ENCODE results near the gene ARPC2. TPM values are rescaled to one million over a fixed set of nuclear protein-coding genes. Genes with fewer than 3 reads are reported as not detected.
A peak's percentile ranks its signal among the peaks of the same experiment; 100 is the strongest.

Gene ARPC2
- total and polyA plus RNA-seq, 2 of the 13 experiments (the other 11 are each of a cell fraction or from before 2014, with no cell fraction given) = 168 to 303 TPM

DNA sequence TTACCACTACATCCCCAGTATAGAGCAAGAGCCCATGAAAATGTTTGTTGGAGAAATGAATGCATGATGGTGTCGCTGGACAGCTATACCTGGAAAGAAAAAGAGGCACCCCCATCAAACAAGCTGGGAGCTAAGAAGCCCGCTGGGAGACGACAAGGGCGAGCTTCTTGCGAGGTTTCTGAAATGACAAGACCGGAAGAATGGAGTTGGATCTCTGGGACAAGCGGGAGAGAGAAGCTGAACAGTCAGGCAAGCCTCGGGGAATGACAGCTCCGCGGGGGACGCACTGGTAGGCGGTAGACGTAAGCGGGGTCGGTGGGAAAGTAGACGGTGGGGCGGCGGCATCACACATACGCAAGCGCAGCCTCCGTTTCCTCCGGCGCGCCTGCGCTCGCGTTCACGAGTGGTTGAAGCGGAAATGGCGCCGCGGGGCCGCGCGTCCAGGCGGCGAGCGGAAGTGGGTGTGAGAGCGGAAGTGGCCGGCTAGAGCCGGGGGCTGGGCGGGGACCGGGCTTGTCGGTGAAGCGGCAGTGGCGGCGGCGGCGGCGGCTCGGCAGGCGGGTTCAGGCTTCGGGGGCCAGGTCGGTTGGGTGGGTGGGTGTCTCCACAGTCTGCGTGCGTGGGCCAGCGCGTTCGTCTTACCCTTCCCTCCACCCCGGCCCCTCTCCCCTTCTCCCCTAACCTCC lies at the start of gene ARPC2 (continued):
- TF ChIP-seq ZNF549 (CRISPR knock-in tag; IDR thresholded peaks at IDR 0.05) (no peak), JUNB (CRISPR knock-in tag; IDR thresholded peaks at IDR 0.05; ENCODE audit: borderline replicate concordance) (no peak; the same call in 1 of the 2 replicates), HOXA9 (CRISPR knock-in tag; IDR thresholded peaks at IDR 0.05; ENCODE audit: borderline replicate concordance) (no peak), CREB1 (IDR thresholded peaks at IDR 0.05) (peak; percentile 72), CREB1 (CRISPR knock-in tag; IDR thresholded peaks at IDR 0.05) (no peak), SOX6 (IDR thresholded peaks at IDR 0.05) (no peak), SOX6 (CRISPR knock-in tag; IDR thresholded peaks at IDR 0.05) (peak; percentile 46; the same call in 1 of the 2 replicates), NFKBIZ (CRISPR knock-in tag; IDR thresholded peaks at IDR 0.05) (no peak), SALL2 (CRISPR knock-in tag; IDR thresholded peaks at IDR 0.05) (peak; percentile 36; the same call in 1 of the 2 replicates), ZSCAN29 (CRISPR knock-in tag; conservative IDR thresholded peaks at IDR 0.05) (peak; percentile 77), ZNF629 (CRISPR knock-in tag; conservative IDR thresholded peaks at IDR 0.05) (peak; percentile 22; the same call in 1 of the 2 replicates), CHCHD3 (CRISPR knock-in tag; IDR thresholded peaks at IDR 0.05) (no peak), SOX5 (CRISPR knock-in tag; IDR thresholded peaks at IDR 0.05; ENCODE audit: borderline replicate concordance) (peak; percentile 48; the same call in 1 of the 2 replicates), KLF11 (CRISPR knock-in tag; IDR thresholded peaks at IDR 0.05) (peak; percentile 19; the same call in 1 of the 2 replicates), ZNF160 (CRISPR knock-in tag; IDR thresholded peaks at IDR 0.05) (no peak; the same call in 1 of the 2 replicates), ATM (IDR thresholded peaks at IDR 0.05; ENCODE audit: borderline replicate concordance) (no peak), RFXAP (CRISPR knock-in tag; IDR thresholded peaks at IDR 0.05; ENCODE audit: borderline replicate concordance) (0 out of 2 replicates have a peak, but pooled peaks have one; percentile 55), HDAC1 (CRISPR knock-in tag; IDR thresholded peaks at IDR 0.05) (peak; percentile 75; the same call in 1 of the 2 replicates), HNRNPH1 (optimal IDR thresholded peaks at IDR 0.05; ENCODE audit: low read depth, low read length) (no peak), KMT2B (CRISPR knock-in tag; IDR thresholded peaks at IDR 0.05) (peak; percentile 91)
- TF ChIP-seq, protein P1, sequence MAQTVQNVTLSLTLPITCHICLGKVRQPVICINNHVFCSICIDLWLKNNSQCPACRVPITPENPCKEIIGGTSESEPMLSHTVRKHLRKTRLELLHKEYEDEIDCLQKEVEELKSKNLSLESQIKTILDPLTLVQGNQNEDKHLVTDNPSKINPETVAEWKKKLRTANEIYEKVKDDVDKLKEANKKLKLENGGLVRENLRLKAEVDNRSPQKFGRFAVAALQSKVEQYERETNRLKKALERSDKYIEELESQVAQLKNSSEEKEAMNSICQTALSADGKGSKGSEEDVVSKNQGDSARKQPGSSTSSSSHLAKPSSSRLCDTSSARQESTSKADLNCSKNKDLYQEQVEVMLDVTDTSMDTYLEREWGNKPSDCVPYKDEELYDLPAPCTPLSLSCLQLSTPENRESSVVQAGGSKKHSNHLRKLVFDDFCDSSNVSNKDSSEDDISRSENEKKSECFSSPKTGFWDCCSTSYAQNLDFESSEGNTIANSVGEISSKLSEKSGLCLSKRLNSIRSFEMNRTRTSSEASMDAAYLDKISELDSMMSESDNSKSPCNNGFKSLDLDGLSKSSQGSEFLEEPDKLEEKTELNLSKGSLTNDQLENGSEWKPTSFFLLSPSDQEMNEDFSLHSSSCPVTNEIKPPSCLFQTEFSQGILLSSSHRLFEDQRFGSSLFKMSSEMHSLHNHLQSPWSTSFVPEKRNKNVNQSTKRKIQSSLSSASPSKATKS (CRISPR knock-in tag; IDR thresholded peaks at IDR 0.05) = no peak
- TF ChIP-seq, protein P2, sequence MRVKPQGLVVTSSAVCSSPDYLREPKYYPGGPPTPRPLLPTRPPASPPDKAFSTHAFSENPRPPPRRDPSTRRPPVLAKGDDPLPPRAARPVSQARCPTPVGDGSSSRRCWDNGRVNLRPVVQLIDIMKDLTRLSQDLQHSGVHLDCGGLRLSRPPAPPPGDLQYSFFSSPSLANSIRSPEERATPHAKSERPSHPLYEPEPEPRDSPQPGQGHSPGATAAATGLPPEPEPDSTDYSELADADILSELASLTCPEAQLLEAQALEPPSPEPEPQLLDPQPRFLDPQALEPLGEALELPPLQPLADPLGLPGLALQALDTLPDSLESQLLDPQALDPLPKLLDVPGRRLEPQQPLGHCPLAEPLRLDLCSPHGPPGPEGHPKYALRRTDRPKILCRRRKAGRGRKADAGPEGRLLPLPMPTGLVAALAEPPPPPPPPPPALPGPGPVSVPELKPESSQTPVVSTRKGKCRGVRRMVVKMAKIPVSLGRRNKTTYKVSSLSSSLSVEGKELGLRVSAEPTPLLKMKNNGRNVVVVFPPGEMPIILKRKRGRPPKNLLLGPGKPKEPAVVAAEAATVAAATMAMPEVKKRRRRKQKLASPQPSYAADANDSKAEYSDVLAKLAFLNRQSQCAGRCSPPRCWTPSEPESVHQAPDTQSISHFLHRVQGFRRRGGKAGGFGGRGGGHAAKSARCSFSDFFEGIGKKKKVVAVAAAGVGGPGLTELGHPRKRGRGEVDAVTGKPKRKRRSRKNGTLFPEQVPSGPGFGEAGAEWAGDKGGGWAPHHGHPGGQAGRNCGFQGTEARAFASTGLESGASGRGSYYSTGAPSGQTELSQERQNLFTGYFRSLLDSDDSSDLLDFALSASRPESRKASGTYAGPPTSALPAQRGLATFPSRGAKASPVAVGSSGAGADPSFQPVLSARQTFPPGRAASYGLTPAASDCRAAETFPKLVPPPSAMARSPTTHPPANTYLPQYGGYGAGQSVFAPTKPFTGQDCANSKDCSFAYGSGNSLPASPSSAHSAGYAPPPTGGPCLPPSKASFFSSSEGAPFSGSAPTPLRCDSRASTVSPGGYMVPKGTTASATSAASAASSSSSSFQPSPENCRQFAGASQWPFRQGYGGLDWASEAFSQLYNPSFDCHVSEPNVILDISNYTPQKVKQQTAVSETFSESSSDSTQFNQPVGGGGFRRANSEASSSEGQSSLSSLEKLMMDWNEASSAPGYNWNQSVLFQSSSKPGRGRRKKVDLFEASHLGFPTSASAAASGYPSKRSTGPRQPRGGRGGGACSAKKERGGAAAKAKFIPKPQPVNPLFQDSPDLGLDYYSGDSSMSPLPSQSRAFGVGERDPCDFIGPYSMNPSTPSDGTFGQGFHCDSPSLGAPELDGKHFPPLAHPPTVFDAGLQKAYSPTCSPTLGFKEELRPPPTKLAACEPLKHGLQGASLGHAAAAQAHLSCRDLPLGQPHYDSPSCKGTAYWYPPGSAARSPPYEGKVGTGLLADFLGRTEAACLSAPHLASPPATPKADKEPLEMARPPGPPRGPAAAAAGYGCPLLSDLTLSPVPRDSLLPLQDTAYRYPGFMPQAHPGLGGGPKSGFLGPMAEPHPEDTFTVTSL (CRISPR knock-in tag; IDR thresholded peaks at IDR 0.05; ENCODE audit: borderline replicate concordance) = no peak; the same call in 1 of the 2 replicates
- TF ChIP-seq, protein P3, sequence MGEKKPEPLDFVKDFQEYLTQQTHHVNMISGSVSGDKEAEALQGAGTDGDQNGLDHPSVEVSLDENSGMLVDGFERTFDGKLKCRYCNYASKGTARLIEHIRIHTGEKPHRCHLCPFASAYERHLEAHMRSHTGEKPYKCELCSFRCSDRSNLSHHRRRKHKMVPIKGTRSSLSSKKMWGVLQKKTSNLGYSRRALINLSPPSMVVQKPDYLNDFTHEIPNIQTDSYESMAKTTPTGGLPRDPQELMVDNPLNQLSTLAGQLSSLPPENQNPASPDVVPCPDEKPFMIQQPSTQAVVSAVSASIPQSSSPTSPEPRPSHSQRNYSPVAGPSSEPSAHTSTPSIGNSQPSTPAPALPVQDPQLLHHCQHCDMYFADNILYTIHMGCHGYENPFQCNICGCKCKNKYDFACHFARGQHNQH (CRISPR knock-in tag; IDR thresholded peaks at IDR 0.05) = peak; percentile 67; the same call in 1 of the 2 replicates
